Vagina (tissue), 2 donors: ENCODE data around the gene SNURF. TPM values are rescaled to one million over a fixed set of nuclear protein-coding genes. Genes with fewer than 3 reads are reported as not detected.
A peak's percentile ranks its signal among the peaks of the same experiment; 100 is the strongest.
"Not testable (repeated sequence)": the region's sequence is repeated elsewhere in the genome, so short reads cannot be mapped to it uniquely, and the experiment has no call there.

ENCODE experiments used
- DNase-seq, 2 donors: peaks; one replicate each; pipeline ENCODE4 v3.0.0-alpha.2; 2017; ENCODE audit errors: extremely low spot score in 2 of 2
- H3K27ac ChIP-seq: fragments of 200-600 bp; sonication (generic); one replicate; pipeline ENCODE4 v1.5.1; 2019
- H3K27me3 ChIP-seq: fragments of 200-600 bp; sonication (generic); one replicate; pipeline ENCODE4 v1.5.1; 2019
- H3K36me3 ChIP-seq, 2 donors: fragments of 200-600 bp; sonication (generic); one replicate each; pipeline ENCODE4 v1.5.1; 2017 to 2019
- H3K4me1 ChIP-seq: fragments of 200-600 bp; sonication (generic); one replicate; pipeline ENCODE4 v1.5.1; 2019
- H3K4me3 ChIP-seq, 2 donors: fragments of 200-600 bp; sonication (generic); 1 replicate in 1 of 2; 2 replicates in 1 of 2; pipeline ENCODE4 v1.5.1; 2016 to 2019
- H3K9me3 ChIP-seq: fragments of 200-600 bp; sonication (generic); one replicate; pipeline ENCODE4 v1.5.1; 2019
- POLR2A ChIP-seq, 2 donors: fragments of 450-650 bp; IDR thresholded peaks; one replicate each; pipeline ENCODE4 v1.6.1; 2017; ENCODE audit warnings: antibody characterized with exemption in 2 of 2, mild to moderate bottlenecking in 2 of 2, moderate library complexity in 2 of 2
- POLR2AphosphoS5 ChIP-seq, 2 donors: sonication (generic); formaldehyde crosslinking; IDR thresholded peaks; one replicate each; pipeline ENCODE4 v1.9.0; 2017; ENCODE audit warnings: antibody characterized with exemption in 2 of 2, mild to moderate bottlenecking in 2 of 2, low read depth in 1 of 2; ENCODE audit not compliant: insufficient read depth in 1 of 2
- intact Hi-C: fragments of 100-400 bp; cut with DNase I; formaldehyde crosslinking; loops from one replicate; pipeline ENCODE4 v1.15.1; 2023
- total RNA-seq: library from RNA; depleted of rRNA; stranded (reverse); fragments of >200 nt; gene quantifications from one replicate; pipeline ENCODE4 v1.2.3, GENCODE V29; 2016
- TF ChIP-seq, protein P1 (sequence below), 3 experiments: fragments of 450-650 bp in 2 of 3; fragments of 200-600 bp in 1 of 3; sonication (generic) in 1 of 3; IDR thresholded peaks; one replicate each; pipeline ENCODE4 v1.5.1; 2017 to 2019; ENCODE audit warnings: antibody characterized with exemption in 3 of 3, mild to moderate bottlenecking in 2 of 3, moderate library complexity in 2 of 3

SNURF gene, protein sequence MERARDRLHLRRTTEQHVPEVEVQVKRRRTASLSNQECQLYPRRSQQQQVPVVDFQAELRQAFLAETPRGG
- total RNA-seq = 10.3 TPM

DNA sequence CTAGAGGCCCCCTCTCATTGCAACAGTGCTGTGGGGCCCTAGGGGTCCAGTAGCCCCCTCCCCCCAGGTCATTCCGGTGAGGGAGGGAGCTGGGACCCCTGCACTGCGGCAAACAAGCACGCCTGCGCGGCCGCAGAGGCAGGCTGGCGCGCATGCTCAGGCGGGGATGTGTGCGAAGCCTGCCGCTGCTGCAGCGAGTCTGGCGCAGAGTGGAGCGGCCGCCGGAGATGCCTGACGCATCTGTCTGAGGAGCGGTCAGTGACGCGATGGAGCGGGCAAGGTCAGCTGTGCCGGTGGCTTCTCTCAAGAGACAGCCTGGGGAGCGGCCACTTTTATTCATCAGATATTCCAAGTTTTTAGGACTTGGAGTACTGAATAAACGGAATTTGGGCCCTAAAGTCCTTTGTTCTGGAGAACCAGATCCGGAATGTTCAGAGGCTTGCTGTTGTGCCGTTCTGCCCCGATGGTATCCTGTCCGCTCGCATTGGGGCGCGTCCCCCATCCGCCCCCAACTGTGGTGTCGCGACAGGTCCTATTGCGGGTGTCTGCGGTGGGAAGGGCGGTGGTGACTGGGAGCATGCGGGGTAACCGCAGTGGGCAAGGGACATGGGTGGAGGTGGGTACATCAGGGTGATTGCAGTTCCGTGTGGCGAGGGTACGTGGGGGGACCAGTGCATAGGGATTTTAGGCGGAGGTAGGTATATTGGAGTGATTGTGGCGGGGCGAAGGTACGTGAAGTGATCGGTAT, at the start of gene SNURF, which contains the start of gene SNRPN:
Gene SNURF (plus strand): TSS at position 205 of the 748 bp plus-strand sequence. CDS start 62 bp downstream, at position 267.
Gene SNRPN (plus strand): TSS at position 205 of the 748 bp plus-strand sequence. CDS start 19,467 bp downstream, outside the sequence.
- TF ChIP-seq POLR2A (IDR thresholded peaks at IDR 0.05) = peak in 1 of 2 donors; percentile 67
- TF ChIP-seq POLR2AphosphoS5 (IDR thresholded peaks at IDR 0.05; ENCODE audit: insufficient read depth in 1 of 2, low read depth in 1 of 2) = peak; percentile 56 to 92
- TF ChIP-seq, protein P1, sequence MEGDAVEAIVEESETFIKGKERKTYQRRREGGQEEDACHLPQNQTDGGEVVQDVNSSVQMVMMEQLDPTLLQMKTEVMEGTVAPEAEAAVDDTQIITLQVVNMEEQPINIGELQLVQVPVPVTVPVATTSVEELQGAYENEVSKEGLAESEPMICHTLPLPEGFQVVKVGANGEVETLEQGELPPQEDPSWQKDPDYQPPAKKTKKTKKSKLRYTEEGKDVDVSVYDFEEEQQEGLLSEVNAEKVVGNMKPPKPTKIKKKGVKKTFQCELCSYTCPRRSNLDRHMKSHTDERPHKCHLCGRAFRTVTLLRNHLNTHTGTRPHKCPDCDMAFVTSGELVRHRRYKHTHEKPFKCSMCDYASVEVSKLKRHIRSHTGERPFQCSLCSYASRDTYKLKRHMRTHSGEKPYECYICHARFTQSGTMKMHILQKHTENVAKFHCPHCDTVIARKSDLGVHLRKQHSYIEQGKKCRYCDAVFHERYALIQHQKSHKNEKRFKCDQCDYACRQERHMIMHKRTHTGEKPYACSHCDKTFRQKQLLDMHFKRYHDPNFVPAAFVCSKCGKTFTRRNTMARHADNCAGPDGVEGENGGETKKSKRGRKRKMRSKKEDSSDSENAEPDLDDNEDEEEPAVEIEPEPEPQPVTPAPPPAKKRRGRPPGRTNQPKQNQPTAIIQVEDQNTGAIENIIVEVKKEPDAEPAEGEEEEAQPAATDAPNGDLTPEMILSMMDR (IDR thresholded peaks at IDR 0.05) = no peak
- Histone ChIP-seq H3K27me3 (no peaks in the 10 kb centered on the region), H3K9me3 (no peaks in the 10 kb centered on the region), H3K27ac (peak within 1 kb of the TSS; percentile 79), H3K4me1 (no peaks in the 10 kb centered on the region), H3K36me3 (no peaks in the 10 kb centered on the region), H3K4me3 (peak within 1 kb of the TSS; percentile 64 to 66)
- intact Hi-C loops = no loop called here
- peak in 1 of 2 donors; percentile 82 for DNase-seq

DNA sequence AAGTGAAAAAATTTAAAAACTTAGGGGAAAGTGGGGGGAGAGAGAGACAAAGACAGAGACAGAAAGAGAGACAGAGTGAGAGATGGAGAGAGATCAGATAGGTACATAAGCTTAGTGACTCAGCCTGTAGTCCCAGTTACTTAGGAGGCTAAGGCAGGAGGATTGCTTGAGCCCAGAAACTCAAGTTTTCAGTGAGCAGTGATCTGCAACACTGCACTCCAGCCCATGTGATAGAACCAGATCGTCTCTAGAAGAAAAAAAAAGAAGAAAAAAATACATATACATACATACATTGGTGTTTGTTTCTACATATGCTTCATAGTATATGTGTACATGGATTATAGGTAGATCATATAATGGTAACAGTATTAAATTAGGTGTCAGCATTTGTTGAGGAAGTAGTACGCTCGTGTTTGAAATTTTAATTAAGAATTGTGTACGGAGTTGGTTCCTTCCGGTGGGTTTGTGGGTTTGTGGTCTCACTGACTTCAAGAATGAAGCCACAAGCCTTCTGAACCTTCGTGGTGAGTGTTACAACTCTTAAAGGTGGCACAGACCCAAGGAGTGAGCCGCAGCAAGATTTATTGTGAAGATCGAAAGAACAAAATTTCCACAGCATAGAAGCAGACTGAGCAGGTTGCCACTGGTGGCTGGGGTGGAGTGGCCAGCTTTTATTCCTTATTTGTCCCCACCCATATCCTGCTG, 38.3 kb upstream of the SNURF start:
- H3K9me3 ChIP-seq = no peaks in the 10 kb centered on the region
- no peaks in the 10 kb centered on the region for H3K36me3 ChIP-seq
- no peak for TF ChIP-seq POLR2AphosphoS5 (IDR thresholded peaks at IDR 0.05; ENCODE audit: insufficient read depth in 1 of 2, low read depth in 1 of 2)
- no peak for TF ChIP-seq POLR2A (IDR thresholded peaks at IDR 0.05)
- TF ChIP-seq, protein P1 (IDR thresholded peaks at IDR 0.05) = no peak
- no peak for DNase-seq
- H3K27ac ChIP-seq = no peak overlapping the region
- no peaks in the 10 kb centered on the region for H3K4me1 ChIP-seq
- H3K27me3 ChIP-seq = no peaks in the 10 kb centered on the region
- intact Hi-C loops = no loop called here
- no peak overlapping the region for H3K4me3 ChIP-seq

DNA sequence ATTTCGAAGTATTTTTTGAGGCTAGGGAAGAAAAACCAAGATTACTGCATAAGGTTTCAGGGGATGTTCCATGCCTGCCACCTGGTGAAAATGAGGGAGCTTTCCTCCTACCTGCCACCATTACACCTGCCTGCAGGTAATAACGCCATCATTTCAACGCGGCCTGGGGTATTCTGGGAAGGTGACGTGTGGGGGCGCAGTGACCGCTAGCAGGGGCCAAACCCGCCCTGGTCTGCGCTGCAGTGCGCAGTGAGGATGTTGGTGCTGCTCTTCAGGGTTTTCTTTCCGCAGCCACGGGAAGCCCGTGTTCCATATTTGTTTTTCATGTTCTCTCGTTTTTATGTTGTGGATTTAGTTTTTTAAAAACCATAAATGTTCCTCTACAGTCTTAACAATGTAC, 37.4 kb upstream of the SNURF start:
- Histone ChIP-seq H3K36me3 (no peaks in the 10 kb centered on the region), H3K27me3 (no peaks in the 10 kb centered on the region), H3K27ac (no peak overlapping the region), H3K4me1 (no peaks in the 10 kb centered on the region), H3K9me3 (no peaks in the 10 kb centered on the region), H3K4me3 (no peak overlapping the region)
- TF ChIP-seq, protein P1 (IDR thresholded peaks at IDR 0.05) = no peak
- TF ChIP-seq POLR2AphosphoS5 (IDR thresholded peaks at IDR 0.05; ENCODE audit: insufficient read depth in 1 of 2, low read depth in 1 of 2) = no peak
- DNase-seq = no peak
- intact Hi-C loops = no loop called here

DNA sequence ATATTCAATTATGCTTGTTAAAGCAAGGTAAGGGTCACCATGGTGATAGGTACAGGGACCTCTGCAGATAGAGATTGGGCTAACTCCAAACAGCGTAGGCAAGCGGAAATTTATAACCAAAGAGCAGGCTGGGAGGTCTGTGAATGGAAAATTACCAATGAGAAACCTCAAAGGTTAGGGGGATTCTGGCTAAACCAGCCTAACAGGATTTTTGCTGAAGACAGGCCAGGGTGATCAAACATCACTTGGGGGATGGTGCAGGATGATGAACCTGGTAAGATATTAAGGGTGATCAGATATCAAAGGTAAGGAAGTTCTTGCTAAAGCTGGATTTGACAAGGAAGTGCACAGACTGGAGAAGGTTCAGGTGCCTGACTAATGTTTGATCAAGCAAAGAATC, 35.3 kb upstream of the SNURF start:
- Histone ChIP-seq H3K36me3 (no peaks in the 10 kb centered on the region), H3K27me3 (no peaks in the 10 kb centered on the region), H3K4me3 (no peak overlapping the region), H3K27ac (no peak overlapping the region), H3K4me1 (no peaks in the 10 kb centered on the region), H3K9me3 (no peaks in the 10 kb centered on the region)
- intact Hi-C loops = no loop called here
- TF ChIP-seq POLR2AphosphoS5 (IDR thresholded peaks at IDR 0.05; ENCODE audit: insufficient read depth in 1 of 2, low read depth in 1 of 2) (no peak), POLR2A (IDR thresholded peaks at IDR 0.05) (no peak)
- TF ChIP-seq, protein P1 (IDR thresholded peaks at IDR 0.05) = no peak
- no peak for DNase-seq

DNA sequence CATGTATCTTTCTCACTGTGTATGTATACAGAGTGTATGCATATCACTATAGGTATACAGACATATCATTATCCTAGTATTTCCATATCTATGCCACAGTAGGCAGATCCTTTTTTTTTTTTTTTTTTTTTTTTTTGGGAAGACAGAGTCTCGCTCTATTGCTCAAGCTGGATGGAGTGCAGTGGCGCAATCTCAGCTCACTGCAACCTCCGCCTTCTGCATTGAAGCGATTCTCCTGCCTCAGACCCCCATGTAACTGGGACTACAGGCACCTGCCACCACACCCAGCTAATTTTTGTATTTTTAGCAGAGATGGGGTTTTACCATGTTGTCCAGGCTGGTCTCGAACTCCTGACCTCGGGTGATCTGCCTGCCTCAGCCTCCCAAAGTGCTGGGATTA, 32.0 kb upstream of the SNURF start:
- H3K27me3 ChIP-seq, H3K27ac ChIP-seq, H3K9me3 ChIP-seq, H3K36me3 ChIP-seq, H3K4me3 ChIP-seq, H3K4me1 ChIP-seq, intact Hi-C loops, DNase-seq: not testable (repeated sequence)
